Activated CD4-positive, alpha-beta T cell treated with anti-CD3 and anti-CD28 coated beads, Interleukin-2, amount 50 U/mL, for 48 hours (primary cell): ENCODE measurements around the gene RALGPS2.
"Not testable (repeated sequence)": the region's sequence is repeated elsewhere in the genome, so short reads cannot be mapped to it uniquely, and the experiment has no call there.

Experiments
- DNase-seq, 2 experiments: peaks; one replicate each; pipeline ENCODE4 v3.0.0-alpha.2; 2020

Gene RALGPS2

DNA sequence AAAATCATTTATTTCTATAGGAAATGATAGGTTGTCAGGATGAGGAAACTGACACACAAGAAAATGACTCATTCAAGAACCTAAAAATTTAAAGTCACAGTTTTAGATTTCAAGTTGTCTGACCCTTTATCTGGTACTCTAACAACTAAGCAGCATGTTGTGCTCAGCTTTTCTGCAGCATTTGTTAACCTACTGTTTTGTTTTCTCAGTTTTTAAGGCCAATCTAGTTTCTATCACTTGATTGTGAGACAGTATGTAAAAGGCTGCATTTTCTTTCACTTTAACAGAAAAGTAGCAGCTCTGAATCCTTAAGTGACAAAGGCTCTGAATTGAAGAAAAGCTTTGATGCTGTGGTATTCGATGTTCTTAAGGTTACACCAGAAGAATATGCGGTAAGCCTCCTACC, 59.1 kb downstream of the RALGPS2 start:
- no peak for DNase-seq

DNA sequence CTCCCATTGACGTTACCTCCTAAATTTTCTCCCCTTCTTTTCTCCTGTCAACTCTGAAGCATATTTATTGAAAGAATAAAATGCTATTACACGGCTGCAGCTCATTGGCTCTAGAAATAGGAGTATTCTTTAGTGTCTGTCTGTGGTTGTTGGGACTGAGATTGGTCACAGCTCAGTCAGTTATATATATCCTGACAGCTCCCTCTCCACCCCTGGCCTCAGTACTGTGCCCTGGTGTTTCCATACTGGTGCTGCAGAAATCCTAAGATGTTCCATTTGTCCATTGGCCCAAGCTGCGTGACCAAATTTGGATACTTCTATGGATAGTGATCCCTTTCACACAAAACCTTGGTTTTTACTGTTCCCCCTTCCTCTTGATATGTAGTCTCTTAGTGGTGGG, 67.3 kb downstream of the RALGPS2 start:
- no peak for DNase-seq

DNA sequence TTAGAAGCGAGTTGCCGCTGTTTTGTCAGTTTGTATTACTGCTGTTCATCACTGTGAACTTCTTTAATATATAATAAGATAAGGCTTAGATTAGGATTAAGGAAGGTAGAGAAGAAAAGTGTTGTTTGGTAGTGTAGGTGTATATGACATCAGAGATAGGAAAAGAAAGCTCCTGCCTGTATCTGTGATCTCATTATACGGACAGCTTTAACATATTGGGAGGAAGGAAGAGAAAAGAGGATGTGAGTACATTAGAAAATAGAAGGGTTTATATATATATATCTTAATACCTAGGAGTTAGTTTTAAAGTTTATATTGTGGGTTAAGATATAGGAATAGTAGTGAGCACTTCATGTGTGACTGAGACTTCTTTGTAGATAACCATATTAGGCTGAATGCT, 71.0 kb downstream of the RALGPS2 start:
- DNase-seq: no peak

DNA sequence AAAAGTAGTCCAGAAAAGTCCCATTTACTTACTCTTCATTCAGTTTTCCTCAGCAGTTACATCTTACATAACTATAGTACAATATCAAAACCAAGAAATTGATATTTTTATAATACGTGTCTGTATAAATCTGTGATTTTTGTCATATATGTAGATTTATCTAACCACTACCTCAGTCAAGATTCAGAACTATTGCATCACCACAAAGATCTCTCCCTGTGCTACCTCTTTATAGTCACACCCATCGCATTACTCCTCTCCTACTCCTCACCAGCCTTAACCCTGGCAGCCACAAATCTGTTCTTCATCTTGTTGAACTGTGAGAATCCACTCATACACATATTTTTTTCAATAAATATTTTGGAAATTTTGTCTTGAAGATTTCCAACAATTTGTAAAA, 72.5 kb downstream of the RALGPS2 start:
- no peak for DNase-seq

DNA sequence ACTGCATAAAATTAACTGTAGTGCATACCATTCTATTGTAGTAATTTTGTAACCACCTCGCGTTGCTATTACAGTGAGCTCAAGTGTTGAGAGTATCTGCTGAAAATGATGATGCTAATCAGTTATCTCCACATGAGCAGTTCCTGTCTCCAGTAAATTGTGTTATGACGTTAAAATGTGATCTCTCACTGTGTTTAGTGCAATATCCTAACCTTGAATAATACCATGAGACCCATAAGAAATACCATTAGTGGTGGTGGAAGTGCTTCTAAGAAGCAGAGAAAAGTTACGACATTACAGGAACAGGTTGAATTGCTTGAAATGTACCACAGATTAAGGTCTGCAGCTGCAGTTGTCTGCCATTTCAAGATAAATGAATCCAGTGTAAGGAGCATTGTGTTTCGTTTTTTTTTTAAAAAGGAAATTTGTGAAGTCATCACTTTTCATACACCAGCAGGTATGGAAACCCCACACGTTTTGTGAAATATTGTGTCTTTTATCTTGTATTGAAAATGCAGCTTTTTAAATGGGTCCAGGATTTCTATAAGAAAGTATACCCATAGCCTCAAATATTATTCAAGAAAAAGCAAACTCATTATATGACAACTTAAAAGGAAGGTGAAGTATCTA, 73.3 kb downstream of the RALGPS2 start:
- no peak for DNase-seq

DNA sequence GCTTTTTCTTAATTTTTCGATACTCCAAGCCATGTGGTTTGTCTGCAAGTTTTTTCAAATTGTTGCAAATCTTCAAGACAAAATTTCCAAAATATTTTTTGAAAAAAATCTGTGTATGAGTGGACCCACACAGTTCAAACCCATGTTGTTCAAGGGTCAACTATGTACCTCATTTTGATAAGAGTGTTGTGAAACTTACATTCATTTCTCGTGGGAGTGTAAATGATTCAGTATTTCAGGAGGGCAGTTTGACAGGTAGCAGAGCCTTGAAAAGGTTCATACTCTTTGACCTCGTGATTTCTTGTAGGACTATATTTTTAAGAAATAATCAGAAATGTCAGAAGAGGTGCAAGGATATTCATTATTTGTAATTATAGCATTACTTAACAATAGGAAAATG, 77.8 kb downstream of the RALGPS2 start:
- no peak for DNase-seq

DNA sequence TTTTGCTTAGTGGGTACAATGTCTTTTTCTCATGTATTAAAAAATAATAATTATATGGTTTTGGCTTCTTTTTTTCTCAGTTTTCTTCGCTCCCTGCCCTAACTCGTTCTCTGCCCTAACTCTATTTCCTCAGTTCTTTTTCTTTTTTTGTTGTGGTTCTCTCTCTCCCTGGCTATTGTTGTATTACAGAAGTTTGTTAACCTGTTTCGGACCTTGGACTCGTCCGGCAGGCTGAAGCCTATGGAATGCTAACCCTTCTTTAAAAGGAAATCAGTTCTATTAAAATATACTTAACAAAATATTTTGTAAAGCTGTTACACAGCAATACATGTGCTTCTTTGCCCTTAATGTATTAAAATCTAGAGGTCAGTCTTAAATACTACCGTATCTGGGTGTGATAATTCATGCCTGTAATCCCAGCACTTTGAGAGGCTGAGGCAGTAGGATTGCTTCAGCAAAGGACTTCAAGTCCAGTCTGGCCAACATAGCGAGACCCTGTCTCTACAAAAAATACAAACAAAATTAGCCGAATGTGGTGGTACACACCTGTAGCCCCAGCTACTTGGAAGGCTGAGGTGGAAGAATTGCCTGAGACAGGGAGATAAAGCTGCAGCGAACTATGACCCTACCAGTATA, 81.7 kb downstream of the RALGPS2 start:
- DNase-seq: no peak

DNA sequence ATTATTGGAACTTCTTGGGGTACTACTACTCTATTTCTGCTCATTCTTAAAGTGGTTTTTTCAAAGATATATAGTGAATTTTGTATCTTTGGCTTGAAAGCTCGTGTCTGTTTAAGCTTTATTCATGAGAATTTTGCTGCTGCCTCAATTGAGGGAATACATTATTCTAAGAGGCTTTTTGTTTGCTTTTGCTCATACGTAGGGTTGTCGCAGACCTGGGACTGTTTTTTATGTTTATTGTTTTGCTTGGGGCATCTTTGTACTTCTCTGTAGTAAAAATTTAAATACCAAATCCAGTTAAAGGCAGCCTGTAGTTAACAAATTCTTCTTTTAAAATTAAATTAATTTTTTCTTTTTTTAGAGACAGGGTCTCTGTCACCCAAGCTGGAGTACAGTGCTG, 83.5 kb downstream of the RALGPS2 start:
- no peak for DNase-seq

DNA sequence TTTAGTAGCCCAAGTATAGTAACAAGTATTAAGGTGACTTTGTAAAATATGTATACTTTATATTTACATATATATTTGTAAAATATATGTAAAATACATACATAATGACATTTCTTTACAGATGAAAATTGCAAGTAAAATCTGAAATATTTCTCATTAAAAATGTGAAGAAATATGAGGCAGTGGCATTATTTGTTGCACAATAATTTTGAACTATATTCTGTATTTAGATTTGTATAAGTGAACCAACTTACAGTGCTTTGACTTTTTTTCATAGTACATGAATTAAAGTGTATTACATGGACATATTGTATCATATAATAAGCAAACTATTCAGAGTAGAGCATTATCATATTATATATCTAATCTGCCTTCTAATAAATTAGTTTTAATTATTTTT, 85.5 kb downstream of the RALGPS2 start:
- no peak for DNase-seq

DNA sequence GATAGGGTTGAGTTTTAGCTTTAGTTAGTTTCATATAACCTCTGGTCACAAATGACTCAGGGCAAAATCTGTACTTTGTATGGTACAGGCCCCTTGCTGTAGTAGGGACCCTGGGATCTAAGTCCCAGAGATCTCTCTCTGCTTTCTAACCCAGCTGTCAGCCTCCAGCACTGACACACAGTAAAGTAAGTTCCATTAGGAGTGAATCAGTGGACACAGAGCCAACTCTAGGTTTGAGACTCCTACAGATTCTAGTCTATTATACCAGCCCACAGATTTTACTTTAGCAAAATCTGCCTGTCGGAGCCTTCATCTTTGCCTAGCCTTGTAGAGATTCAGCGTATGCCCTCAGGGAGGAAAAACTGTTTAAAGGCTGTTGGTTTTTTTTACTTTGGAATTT, 93.4 kb downstream of the RALGPS2 start:
- DNase-seq: no peak

DNA sequence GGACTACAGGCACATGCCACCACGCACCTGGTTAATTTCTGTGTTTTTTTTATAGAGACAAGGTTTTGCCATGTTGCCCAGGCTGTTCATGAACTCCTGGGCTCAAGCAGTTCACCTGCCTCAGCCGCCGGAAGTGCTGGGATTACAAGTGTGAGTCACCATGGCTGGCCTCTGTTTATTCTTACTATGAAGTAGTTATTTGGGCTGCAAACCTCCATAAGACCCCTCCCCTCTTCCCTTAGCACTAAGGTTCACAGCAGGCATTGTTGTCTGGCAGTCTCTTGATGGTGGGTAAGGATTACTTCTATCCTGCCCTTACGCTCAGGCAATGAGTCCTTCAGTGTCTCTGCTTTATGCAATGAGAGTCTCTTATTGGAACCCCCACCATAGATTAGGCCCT, 94.1 kb downstream of the RALGPS2 start:
- no peak for DNase-seq

DNA sequence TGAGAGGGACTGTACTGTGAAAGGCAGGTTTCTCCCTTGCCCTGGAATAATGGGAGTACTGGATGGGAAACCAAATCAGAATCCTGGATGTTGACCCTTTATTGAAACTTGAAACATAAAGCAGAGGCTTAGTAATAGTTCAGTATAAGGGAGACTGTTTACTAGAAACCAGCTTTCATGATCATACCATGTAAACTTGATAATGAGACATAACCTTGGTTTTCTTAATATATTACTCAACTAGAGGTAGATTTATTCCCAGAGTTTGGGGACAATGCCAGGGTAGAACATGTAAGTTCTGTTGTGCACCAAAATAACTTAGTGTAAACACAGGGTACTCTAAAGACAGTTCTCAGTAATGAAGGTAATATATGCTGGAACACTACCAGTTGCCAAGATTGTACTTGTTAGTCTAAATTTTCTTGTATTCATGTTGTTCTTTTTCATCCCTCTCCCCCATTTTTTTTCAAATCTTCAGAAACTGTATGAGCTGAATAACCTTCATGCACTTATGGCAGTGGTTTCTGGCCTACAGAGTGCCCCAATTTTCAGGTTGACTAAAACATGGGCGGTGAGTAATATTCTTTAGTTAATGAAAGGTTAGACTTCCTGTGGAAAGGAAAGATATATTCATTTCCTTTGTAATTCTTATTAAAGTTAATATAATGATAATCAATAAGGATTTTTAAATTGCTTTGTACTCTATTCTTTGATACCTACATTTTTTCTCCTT, 96.3 kb downstream of the RALGPS2 start:
- DNase-seq: no peak

DNA sequence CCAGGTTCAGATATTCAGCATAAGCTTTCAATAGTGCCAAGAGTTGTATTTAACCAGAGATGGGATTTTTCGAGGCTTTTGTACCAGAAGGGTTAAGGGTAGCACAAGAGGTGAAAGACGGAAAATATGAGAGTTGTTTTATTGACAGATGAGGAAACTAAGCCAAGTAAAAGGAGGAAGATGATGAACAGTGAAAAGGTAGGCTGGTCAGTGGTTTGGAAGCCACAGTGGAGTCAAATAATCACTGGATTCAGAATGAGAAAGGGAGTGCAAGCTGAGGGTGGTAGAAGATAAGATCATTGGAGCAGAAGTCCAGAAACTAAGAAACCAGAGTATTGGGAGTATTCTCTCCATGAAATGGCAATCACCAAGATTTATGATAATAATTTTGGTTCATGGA, 100.1 kb downstream of the RALGPS2 start:
- no peak for DNase-seq

DNA sequence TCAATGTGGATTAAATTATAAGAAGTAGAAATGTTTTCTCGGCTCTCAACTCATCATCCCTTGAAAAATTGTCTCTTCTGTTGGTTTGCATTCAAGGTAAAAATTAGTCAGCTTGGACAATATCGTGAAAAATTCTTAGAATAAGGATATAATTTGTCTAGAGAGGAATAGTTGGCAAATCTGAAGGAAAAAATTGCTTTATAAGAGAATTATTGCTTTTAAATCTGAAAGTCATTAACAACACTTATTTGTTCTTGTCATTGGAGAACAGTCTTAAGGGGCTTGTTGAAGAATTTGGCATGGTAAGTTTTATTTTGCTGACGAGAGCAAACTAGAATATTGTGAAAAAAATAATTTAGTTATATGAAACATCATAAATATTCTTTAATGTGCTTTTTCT, 119.4 kb downstream of the RALGPS2 start:
- no peak for DNase-seq

DNA sequence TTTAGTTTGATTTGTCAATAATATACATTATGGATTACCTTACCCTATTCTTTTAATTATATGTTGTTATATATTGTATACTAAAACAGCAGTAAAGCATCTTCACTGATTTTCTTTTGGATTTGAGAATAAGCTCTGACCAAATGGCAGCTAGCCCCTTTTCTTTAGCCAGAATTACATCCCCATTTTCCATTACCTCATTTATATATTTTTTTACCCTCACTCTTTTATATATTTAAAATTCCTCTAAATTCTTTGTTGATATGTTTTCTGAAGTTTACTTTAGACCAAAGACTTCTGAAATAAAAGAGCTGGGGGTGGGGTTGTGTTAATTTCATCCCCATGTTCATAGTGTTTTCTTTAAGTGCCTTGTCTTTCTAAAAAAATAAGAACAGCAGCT, 121.3 kb downstream of the RALGPS2 start:
- no peak for DNase-seq

DNA sequence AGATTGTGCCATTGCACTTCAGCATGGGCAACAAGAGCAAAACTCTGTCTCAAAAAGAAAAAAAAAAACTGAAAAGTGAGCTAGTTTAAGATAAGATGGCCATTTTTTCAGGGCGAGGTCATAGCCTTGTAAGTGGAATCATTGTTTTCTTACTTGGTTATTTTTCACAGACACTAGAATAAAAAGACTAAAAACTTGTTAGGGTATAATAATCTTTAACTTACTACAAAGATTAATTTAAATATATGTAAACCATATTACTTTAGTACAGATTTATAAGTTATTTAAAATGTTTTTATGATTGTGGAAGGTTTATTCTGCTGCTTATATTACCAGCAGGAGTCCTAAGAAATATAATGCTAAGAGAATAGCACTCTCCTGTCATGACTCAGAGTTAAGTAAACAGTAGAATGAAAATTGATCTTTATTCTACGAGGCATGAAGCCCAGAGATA, 122.4 kb downstream of the RALGPS2 start:
- DNase-seq: no peak

DNA sequence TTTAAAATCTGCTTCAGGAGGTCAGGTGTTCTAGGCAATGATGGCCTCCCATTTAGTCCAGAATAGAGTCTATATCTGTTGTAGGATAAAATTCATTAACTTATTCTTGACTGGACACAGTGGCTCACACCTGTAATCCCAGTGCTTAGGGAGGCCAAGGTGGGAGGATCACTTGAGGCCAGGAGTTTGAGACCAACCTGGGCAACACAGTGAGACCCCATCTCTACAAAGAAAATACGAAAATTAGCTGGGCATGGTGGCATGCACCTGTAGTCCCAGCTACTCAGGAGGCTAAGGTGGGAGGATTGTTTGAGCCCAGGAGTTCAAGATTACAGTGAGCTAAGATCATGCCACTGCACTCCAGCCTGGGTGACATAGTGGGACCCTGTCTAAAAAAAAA, 122.9 kb downstream of the RALGPS2 start:
- DNase-seq: not testable (repeated sequence)

DNA sequence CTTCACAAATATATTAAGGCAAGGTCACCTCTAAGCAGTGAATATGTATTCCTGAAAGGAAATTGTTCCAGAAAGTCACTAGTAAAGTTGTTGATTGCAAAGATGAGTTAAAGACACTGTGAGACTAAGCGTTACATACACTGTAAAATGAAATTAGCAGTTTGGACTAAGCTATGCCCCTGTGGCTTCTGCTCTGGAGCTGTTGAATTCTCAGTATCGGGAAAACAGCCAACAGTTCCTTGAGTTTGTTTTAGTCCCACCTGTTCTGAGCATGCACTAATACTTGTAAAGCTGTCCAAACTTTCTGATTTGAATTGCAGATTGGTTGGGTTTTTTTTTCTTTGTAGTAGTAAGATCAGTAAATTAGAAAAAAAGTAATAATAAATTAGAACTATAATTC, 124.9 kb downstream of the RALGPS2 start:
- DNase-seq: no peak

DNA sequence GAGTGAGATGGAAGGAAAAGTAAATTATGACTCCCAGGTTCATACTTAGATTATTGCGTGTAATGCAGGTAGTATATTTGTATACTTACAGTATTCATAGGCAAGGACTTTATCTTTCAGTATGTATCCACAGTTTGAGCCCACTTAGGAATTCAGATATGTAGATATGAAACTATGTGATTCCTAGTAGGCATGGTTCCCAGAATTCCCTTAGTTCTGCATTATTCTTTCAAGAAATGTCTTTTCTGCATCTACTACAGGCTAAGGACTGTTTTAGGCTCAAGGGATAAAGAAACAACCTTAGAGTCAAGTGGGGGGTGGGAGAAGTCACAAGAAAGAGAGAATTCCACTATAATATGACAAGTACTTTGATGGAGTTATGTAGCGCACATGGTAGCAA, 132.1 kb downstream of the RALGPS2 start:
- DNase-seq: no peak

DNA sequence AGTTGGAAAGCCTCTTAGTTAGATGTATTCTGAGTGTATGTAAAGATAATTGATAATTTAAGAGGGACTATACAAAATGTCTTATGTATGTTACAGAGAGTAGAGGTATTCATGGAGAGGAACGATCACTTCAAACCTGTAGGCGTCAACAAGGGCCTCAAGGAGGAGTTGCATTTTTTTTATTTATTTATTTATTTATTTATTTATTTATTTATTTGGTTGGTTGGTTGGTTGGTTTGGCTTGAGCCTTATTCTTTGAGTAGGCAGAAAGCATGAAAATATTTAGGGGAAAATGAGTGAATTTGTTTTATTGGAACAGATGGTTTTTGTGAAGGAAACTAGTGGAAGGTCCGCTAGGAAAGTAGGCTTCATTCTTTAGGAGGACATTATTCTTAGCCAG, 137.4 kb downstream of the RALGPS2 start:
- DNase-seq: no peak

DNA sequence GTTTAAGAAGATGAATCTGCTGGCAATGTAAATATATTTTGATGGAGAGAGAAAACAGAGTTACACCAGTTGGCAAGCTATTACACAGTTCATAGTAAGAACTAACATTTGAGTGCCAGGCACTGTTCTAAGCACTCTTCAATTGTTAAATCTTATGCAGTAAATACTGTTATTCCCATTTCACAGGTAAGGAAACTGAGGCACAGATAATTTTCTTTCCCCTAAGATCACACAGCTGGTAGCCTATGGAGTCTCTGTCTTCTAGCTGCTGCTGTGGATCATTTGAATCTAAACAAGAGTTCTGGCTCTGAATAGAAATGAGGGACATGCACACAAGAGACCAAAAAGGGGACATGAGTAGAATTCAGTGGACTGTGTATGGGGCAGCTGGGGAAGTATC, 137.8 kb downstream of the RALGPS2 start:
- DNase-seq: no peak

DNA sequence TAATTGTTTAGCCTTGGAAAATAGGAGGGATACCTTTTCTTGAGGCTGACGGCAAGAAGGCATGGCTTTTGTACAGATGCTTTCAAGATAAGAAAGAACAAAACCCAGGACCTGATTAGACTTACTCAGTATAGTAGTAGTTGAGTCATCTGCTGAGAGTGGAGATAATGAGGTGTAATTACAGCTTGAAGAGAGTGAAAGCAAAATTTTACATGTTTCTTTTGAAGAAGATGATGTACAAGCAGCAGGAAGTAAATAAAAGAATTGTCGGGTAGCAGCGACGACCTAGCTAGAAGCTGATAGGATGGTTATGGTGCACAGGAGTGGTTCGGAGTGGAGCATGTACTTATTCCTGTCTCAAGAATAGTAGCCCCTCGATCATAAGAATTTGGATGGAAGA, 139.3 kb downstream of the RALGPS2 start:
- DNase-seq: no peak

DNA sequence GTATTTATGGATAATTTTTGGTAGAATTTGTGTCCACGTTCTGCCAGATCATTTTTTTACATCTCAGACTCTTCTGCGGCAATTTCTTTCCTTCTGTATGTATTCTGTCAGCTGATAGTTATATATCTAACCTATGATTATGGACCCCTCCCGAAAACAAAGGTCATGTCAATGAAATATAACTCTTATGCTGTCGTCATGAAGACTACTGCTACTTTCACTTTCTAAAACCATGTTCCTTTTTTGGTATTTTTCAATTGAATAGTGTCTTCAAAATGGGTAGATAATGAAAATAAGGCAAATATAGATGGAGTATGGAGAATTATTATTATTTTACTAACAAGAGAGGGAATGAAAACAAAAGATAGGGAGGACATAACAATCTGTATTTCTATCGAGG, 142.6 kb downstream of the RALGPS2 start:
- no peak for DNase-seq

DNA sequence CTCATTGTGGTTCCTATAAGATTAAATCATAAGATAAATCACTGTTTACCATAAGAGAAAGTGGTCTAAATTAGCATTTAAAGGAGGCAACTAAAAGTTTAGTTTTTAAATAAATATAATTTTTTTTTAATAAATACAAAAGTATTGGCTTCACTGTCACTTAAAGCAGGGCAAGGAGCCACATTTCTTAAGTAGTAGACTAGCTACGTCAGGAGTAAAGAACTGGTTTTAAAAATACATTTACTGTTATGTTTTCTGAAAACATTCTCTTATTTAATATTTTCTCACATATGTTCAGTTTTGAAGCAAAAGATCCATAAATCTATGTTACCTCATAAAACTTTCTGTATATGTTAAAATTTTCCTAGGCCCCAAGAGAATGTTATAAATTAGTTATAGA, 143.7 kb downstream of the RALGPS2 start:
- DNase-seq: no peak
